Gastroesophageal sphincter (tissue), 3 donors: Measurements from ENCODE around the gene SMARCA1.

ENCODE experiments used
- POLR2A ChIP-seq, 2 donors: fragments of 450-650 bp; IDR thresholded peaks; one replicate each; pipeline ENCODE4 v1.6.1; 2017; ENCODE audit warnings: antibody characterized with exemption in 2 of 2, mild to moderate bottlenecking in 2 of 2, moderate library complexity in 1 of 2
- POLR2AphosphoS5 ChIP-seq: sonication (generic); formaldehyde crosslinking; IDR thresholded peaks from one replicate; pipeline ENCODE4 v1.6.1; 2017; ENCODE audit warnings: antibody characterized with exemption
- TF ChIP-seq, protein P1 (sequence below), 4 experiments: fragments of 200-600 bp in 2 of 4; fragments of 450-650 bp in 2 of 4; sonication (generic) in 1 of 4; IDR thresholded peaks; one replicate each; pipeline ENCODE4 v1.5.1; 2017 to 2019; ENCODE audit warnings: antibody characterized with exemption in 4 of 4, mild to moderate bottlenecking in 2 of 4, moderate library complexity in 2 of 4

DNA sequence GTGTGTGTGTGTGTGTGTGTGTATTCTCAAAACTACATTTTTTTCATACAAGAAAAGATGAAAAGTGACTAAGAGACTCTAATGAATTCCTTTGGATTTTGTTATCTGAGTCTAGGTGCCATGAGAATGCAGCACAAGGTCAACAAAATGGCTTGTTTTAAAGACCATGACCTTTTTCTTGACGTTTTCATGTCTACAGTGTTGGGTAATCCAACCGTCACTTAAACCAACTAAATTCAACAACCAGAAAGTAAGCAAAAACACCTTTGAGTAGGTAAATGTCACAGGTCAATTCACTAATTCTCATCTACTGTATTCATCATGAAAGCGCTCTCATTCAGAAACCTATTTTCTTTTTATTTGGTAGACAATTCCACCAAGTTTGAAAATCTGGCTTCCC, 3.1 kb downstream of the SMARCA1 start:
- TF ChIP-seq, protein P1, sequence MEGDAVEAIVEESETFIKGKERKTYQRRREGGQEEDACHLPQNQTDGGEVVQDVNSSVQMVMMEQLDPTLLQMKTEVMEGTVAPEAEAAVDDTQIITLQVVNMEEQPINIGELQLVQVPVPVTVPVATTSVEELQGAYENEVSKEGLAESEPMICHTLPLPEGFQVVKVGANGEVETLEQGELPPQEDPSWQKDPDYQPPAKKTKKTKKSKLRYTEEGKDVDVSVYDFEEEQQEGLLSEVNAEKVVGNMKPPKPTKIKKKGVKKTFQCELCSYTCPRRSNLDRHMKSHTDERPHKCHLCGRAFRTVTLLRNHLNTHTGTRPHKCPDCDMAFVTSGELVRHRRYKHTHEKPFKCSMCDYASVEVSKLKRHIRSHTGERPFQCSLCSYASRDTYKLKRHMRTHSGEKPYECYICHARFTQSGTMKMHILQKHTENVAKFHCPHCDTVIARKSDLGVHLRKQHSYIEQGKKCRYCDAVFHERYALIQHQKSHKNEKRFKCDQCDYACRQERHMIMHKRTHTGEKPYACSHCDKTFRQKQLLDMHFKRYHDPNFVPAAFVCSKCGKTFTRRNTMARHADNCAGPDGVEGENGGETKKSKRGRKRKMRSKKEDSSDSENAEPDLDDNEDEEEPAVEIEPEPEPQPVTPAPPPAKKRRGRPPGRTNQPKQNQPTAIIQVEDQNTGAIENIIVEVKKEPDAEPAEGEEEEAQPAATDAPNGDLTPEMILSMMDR (IDR thresholded peaks at IDR 0.05): no peak
- TF ChIP-seq POLR2A (IDR thresholded peaks at IDR 0.05) (no peak), POLR2AphosphoS5 (no peak)
